HG03135 (cell line): ENCODE measurements around the gene CNNM3.
A peak's percentile ranks its signal among the peaks of the same experiment; 100 is the strongest.

Experiments
- ATAC-seq: cut with Tn5 transposase; IDR thresholded peaks from one replicate; pipeline ENCODE4 v1.9.1; 2021; ENCODE audit warnings: mild to moderate bottlenecking, moderate library complexity; ENCODE audit not compliant: unreplicated experiment

Gene CNNM3

DNA sequence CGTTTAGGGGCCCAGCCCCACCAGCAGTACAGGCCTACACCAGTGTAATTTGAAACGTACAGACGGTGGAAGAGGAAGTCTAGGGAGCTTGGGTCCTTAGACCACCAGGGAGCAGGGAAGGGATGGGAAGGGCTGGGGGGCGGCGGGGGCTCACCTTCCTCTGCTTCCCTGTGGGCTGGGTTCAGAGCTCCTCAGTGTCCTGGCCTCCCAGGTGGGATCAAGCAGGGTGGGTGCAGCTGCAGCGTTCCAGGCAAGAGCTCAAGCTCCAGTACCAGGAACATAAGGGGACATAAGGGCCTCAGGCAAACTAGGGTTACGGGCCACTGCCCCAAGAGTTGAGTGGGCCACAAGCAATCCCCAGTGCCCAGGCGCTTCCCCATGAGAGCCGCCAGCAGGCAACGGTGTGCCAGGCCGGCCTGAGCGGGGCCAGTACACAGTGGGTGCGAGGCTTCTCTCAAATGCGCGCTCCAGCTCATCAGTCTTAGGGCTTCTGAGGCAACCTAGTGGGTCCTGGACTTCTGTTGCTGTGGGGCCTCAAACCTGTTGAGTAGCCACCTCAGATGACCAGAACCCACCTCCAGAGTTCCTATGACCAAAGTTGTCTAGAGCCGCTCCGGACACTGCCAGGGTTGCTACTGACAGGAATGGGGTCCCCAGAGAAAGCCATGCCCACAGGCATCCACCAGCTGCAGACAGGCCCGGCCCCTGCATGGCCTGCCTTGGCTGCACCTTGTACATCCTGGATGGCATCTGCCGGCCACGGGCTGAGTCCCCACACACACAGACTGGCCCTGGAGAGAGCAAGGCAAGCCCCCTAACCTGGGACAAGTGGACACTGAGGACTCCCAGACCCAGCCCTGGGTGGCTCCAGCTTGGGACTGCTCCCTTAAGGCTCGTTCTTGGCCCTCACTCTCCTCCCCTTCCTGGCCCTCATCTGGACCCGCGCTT, 22.6 kb downstream of the CNNM3 start:
- ATAC-seq = peak; percentile 11

- peak; percentile 68 for ATAC-seq
Measured at GRCh38 chr2:96839293-96839874, 23.3 kb downstream of the CNNM3 start.

DNA sequence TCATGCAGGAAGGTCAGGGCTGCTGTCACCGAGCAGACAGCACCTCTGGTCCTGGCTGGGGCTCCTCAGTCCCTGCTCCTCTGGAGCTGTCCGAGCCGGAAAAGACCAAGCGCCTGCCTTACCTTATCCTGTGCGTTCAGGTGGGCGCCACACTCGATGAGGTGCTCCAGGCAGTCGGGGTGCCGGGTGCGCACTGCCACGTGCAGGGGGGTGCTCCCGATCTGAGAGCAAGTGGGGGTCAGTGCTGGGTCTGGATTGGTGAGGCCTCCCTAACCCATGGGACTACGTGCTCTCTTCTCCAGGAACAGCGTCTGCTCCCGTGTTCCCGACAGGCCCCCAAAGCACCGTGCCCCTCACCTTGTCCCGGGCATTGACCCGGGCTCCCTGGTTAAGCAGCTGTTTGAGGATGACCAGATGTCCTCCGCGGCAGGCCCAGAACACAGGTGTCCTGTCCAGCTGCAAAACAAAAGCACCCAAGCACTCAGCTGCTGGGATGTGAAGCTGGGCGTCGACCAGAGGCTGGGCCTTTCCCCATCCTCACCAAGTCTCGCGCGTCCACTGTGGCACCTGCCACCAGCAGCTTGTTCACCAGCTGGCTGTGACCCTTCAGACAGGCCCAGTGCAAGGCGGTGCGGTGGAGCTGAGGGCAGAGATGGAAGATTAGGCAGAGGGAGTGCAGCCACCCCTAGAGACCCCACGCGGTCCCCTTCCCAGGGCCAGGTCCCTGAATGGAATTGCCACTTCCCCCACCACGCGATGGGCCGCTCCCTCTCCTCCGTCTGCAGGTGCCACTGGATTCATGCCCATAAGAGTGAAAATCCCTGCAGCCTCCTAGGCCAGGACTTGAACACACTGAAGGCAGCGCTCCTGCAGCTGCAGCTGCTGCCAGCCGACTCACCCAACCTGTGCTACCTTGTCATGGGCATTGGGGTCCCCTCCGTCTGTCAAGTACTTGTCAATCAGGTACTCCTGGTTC, 24.1 kb downstream of the CNNM3 start:
- peak; percentile 7 for ATAC-seq

DNA sequence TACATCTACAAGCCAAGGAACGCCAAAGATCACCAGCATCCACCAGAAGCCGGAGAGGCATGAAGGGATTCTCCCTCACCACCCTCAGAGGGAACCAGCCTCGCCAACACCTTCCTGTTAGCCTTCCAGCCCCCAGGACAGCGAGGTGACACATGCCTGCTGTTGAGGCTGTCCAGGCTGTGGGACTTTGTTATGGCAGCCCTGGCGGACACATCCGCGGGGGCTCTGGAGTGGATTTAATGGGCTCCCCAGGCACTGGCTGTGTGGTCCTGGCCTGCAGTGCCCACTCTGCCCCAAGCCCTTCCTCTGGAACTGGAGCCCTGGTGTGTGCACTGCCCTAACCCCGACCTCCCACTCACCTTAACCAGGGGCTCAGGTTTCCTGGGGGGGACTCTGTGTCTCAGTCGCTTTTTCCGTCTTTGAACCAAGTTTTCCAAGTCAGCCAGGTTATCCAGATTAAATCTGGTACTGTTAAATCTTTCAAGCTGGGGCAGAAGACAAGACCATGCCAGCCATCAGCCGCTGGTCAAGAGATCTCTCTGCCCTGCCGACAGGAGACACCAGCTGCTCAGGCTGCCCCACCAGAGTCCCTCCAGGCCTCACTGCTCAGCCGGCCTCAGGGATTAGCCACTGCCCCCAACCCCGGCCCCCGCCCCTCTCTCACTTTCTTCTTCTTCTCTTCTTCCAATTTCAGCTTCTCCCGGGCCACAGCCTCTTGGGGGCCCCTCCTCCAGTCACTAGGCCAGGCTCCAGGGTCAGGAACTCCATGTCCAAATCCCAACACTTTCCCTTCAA, 25.8 kb downstream of the CNNM3 start:
- ATAC-seq = no peak

- no peak for ATAC-seq
Measured at GRCh38 chr2:96842600-96842999, 26.5 kb downstream of the CNNM3 start.

- no peak for ATAC-seq
Measured at GRCh38 chr2:96843538-96844268, 27.6 kb downstream of the CNNM3 start, which contains the start of gene ANKRD23. ANKRD23 (minus strand) TSS chr2:96844021; CDS start chr2:96843992, 29 bp downstream.

- no peak for ATAC-seq
Measured at GRCh38 chr2:96844405-96844808, 28.3 kb downstream of the CNNM3 start.

DNA sequence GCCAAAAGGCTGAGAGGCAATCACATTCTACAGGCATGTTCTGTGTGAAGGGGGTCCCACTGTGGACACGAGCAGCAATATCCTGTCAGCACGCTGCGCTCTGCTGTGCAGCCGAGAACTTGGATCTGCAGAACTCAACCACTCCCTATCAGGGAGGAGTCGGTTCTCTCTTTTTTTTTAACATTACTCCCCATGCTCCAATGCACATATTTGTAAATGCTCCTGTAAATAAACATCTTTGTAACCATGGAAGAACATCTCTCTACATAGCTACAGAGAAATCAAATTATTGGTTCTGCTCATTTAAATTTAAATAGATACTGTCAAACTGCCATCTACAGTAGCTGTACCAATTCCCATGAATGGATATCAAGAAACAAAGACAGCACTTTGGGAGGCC, 30.8 kb downstream of the CNNM3 start:
- ATAC-seq = no peak

GRCh38 chr2:96847586-96847985, 31.5 kb downstream of the CNNM3 start:
- ATAC-seq = no peak

- no peak for ATAC-seq
Measured at GRCh38 chr2:96848264-96848663, 32.2 kb downstream of the CNNM3 start.

DNA sequence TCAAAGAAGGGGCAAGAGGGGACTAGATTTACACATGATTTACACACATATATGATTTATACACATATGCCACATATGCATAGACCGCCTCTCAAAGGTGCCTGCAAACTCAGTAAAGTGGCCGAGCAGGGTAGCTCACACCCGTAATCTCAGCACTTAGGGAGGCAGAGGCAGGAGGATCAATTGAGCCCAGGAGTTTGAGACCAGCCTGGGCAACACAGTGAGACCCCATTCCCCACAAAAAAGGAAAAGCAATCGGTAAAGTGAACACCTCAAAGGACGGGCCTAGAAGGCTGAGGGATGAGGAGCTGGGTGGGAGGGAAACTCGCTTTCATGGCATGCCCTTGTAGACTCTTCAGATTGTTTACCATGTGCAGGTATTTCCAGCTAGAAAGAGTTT, 36.6 kb downstream of the CNNM3 start:
- ATAC-seq = no peak

DNA sequence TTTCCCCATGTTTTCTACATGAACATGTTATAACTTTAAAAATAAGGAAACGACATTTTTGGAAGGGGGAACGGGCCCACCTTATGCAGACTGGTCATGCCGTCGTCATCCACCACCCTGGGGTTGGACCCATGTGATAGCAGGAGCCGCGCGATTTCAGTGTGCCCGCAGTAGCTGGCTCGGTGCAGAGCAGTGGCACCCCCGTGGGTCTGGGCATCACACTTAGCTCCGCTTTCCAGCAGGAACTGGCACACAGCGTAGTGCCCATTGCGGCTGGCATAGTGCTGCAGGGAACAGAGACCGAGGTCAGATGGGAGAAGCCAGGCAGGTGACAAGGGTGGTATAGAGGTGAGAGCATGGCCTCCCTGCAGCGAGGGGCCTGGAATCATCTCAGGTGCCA, 37.3 kb downstream of the CNNM3 start:
- ATAC-seq = no peak

DNA sequence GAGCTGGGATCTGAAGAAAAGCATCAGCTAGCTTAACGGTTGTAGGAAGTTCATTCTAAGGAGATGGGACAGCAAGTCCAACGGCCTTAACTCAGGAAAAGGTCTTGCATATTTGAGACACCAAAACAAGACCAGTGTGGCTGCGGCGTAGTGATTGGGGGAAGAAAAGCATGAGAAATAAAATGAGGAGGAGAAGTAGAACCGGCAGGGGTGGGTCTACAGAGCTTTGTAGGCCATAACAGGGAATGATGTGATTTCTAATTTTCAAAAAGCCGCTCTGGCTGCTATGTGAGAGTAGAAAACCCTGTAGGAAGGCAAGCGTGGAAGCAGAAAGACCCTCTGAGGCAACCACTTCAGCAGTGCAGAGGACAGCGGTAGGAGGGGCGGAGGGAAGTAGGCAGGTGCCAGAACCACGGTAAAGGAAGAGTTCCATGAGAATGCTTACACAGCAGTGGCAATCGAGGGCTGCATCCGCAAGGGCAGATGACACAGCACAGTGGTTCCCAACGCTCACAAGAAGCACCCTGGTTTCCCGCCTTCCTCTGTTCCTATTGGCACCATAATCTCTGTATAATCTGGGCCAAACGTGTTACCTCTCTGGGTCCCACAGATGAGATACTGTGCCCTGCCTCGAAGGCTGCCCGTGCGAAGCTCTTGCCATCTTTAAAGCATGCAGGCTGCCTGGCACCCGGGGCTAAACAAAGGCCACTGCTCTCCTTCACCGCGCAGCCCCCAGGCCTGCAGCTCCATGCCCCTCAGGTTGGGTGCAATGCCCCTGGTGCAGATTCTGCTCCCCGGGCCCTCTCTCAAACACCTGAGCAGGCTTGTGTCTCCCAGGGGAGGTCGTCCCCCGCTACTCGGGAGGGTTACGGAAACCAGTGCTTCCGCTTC, 41.0 kb downstream of the CNNM3 start:
- peak; percentile 11 for ATAC-seq

- peak; percentile 92 for ATAC-seq
Measured at GRCh38 chr2:96857667-96858372, 41.8 kb downstream of the CNNM3 start, which contains the start of gene ANKRD39. ANKRD39 (minus strand) TSS chr2:96858016; CDS start chr2:96857987, 29 bp downstream.

- ATAC-seq = no peak
Measured at GRCh38 chr2:96859099-96859649, 43.1 kb downstream of the CNNM3 start.

DNA sequence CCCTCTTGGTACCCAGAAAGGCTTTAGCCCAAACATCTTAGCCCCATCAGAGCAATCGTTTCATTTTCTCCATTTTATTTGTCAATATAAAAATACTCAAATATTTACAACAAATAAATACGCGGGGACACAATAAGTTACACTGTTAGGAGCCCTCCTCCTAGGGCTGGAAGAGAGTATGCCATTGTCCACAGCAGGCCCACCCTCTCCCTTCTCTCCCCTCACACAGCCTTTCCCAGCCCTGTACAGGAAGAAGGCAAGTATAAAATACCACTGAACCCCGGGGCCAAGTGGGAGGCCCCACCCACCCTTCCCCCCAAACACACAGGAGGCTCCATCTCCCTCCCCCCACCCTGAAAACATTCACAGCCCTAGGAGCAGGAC, 43.6 kb downstream of the CNNM3 start:
- no peak for ATAC-seq
